HG03342 (cell line): Measurements from ENCODE around the gene CDYL2.

Source experiments
- ATAC-seq: cut with Tn5 transposase; IDR thresholded peaks from one replicate; pipeline ENCODE4 v1.9.1; 2021; ENCODE audit warnings: mild to moderate bottlenecking, moderate library complexity; ENCODE audit not compliant: unreplicated experiment

Gene CDYL2

DNA sequence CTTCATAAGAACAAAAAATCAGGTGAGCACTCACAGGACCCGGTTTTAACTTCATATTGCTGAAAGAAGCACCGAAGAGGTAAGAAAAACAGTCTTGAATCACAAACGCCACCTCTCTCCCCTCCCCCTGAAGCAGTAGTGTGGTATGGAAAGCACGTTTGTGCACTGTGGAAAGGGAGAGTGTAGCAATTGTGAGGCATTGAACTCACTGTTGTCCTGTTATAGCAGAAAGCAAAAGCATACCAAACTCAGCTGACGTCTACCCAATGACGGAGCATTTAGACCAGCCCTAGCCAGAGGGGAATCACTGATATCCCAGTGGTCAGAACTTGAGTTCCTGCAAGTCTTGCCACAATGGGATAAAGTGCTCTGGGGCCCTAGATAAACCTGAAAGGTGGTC is 164.8 kb downstream of the CDYL2 start:
- no peak for ATAC-seq

DNA sequence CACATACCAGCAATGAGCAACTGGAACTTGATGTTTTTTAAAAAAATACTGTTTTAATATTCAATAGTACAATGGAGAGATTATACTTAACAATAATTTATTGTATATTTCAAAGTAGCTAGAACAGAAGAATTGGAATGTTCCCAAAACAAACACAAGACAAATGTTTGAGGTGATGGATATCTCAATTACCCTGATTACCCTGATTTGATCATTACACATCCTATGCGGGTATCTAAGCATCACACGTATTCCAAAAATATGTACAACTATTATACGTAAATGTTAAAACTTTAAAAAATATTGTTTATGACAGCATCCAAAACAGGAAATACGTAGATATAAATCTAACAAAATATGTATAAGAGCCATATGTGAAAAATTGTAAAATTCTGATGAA is 166.8 kb downstream of the CDYL2 start:
- ATAC-seq: no peak

DNA sequence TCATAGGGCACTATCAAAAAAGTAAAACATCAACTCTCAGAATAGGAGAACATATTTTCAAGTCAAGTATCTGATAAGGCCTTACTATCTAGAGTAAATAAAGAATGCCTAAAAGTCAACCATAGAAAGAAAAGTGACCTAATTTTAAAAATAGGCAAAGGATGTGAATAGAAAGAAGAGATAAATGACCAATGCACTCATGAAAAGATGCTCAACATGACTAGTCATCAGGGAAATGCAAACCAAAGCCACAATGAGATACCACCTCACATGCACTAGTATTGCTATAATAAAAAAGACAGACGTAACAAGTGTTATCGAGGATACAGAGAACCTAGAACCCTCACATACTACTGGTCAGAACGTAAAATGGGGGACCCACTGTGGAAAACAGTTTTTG is 172.8 kb downstream of the CDYL2 start:
- no peak for ATAC-seq

DNA sequence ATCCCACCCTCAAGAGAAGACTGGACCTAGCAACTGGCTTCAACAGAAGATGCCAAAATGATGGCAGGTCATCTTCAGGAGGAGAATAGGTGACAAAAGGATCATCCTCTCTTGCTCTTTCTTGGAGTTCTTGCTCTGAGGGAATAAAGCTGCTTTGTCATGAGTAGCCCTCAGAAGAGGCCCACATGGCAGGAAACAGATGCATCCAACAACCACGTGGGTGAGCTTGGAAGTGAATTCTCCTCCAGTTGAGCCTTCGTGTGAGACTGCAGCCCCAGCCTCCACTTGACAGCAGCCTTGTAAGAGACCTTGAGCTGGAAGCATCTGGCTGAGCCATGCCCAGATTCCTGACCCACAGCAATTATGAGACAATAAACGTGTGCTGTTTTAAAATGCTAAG is 176.1 kb downstream of the CDYL2 start:
- ATAC-seq: no peak

DNA sequence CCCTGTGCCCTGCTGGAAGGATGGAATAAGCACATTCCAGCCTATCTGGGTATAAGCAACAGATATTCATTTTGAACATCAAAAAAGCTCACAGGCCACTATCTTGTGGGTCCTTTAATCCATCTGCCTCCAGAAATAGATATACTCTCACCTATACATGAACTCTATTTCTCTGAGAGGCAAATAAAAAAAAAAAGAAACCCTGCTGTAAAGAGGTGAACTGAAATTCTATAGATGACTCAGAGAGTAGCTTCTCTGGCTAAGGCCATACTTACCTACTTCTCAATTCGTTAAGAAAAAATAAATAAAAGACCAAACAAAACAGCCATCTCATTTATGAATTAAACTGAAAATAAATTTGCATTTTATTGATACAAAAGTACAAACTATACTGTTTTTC is 177.3 kb downstream of the CDYL2 start:
- ATAC-seq: peak; percentile 89

DNA sequence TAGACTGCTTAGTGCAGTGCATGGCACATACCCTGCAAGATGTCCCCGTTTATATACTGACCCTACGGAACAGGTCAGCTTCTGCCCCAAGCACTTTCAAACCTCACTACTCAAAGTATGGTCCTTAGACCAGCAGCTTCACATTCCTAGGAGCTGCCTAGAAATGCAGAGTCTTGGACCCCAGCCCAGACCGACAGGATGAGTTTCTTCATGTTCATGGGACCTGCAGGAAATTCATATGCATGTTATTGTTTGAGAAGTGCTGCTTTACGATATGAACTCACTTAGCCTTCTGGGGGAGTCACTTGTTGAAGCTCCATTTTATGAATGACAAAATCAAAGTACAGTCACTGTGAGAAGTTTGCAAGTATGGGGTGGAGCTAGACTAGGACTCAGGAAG is 181.0 kb downstream of the CDYL2 start:
- no peak for ATAC-seq

DNA sequence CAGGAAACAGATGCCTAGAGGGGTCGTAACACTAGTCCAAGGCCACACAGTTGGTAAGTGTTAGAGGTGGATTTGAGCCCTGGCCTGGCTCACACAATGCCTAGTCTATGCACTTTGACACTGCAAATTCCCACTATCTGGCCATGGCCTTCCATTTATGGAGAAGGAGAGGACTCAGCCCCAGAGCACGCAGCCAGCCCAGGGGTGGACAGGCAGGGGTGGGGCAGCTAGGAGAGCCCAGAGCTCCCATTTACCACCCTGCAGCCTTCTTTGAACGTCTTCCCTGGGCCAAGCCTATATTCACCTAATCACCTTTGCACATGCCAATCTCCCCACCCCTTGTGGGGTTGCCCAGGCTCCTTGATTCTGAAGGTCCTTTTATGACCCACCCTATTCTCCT is 182.4 kb downstream of the CDYL2 start:
- ATAC-seq: no peak

DNA sequence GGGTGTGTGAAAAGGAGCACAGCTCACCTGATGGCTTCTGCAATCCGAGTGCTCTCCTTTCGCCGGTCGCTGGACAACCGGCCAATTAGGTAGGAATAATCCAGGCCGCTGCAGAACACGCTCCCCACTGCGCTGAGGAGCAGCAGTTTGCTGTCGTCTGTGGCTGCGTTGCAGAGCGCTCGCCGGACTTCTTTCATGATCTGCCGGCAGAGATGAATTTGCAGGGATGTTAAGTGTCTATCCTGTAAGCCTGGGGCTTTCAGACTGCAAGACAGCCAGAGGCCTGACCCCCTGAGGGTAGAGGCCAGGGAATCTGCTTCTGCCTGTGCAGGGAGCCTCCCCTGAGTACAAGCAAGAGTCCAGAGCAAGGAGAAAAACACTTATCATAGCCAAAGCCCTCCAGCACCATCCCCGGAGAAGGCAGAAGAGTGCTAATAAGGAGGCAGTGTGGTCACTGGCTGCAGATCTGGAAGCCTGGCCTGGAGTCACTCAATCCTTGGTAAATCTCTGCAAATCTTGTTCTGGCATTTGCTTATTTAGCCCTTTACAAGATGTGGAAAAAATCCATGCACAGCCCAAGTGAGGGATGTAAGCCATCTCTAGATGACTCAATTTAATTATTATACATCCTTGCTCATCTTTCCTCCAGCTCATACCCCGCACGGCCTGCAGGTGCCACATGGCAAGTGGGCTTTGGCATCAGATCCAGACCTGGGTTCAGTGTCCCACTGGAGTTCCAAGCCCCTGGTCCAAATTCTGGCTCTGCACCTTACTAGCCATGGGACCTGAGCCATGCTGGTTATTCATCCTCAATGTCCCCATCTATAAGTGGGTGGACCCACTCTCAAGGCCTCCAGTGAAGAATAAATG is 183.4 kb downstream of the CDYL2 start:
- no peak for ATAC-seq

DNA sequence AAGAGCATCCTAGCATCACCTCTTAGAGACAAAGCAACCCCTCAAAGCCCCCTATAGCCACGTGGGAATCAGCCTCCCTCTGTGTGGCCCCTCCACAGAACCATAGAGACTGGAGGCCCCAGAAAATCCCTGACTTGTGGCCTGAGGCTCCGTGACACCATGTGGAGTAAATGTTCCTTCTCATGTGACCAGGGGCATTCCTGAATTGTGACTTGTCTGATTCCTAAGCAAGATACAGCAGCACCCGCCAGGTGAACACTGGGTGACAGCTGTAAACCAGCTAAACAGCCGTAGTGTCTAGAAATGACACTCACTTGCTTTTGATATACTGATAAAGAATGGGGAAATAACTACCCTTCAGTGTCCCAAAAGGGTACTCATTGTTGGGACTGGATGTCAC is 184.6 kb downstream of the CDYL2 start:
- ATAC-seq: no peak

DNA sequence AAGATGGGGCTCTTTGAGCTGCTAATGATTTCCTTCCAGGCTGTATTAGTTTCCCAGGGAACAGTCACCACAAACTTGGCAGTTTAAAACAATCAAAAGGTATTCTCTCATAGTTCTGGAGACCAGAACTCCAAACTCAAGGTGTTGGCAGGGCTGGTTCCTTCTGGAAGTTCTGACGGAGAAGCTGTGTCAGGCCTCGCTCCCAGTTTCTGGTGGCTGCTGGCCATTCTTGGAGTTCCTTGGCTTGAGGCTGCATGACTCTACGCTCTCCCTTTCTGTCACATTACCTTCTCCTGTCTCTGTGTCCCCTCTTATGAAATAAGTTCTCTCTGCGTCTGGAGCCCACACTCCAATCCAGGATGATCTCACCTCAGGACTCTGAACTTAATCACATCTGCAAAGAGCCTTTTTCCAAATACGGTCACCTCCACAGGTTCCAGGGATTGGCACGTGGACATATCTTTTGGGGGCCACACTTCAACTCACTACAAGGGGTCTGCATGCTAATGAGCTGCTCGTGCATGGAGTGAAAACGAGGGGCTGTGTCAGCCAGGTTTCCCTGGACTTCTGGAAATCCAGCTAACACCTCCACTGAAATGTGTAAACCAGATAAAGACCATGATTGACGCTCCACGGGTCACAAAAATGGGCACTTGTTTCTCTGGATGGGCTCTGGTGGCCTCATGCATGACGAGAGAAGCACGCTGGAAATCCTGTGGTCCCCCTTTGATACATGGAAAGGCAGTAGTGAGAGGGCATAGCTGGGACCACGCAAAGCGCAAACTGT is 185.3 kb downstream of the CDYL2 start:
- ATAC-seq: no peak

DNA sequence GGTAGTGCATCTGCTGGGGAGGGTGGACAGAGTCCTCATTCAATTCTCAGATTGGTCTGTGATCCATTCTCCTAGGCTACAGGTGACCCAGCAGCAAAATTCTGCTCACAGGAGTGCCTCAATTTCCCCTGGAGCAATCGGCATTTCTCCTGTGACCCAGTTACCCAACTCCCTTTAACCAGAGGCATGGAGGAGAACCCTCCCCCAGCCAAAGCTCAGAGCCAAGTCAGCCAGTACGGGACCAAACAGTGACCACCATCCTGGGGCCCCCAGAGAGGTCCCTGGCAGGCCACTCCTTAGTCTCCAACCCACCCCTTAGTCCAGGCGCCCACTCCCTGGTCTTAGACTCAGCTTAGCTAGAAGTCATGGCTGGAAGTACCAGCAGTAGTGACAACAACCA is 188.0 kb downstream of the CDYL2 start:
- ATAC-seq: no peak

DNA sequence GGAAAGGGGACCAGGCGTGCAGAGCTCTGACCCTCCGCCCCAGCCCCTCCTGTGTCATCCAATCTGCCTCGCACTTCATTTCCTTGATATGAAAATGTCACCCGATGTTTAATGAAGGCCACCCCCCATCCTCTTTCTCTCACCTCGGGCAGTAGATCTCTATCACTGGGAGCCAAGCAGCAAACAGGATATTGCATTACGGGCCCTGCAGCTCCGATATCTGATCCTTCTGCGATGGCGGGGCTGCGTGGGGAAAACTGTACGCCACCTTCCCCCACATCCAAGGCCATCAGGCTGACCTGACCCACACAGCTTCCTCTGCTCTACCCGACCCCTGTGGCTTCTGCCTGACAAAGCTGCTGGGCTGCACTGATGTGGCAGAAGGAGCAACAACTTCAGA is 188.7 kb downstream of the CDYL2 start:
- ATAC-seq: no peak

DNA sequence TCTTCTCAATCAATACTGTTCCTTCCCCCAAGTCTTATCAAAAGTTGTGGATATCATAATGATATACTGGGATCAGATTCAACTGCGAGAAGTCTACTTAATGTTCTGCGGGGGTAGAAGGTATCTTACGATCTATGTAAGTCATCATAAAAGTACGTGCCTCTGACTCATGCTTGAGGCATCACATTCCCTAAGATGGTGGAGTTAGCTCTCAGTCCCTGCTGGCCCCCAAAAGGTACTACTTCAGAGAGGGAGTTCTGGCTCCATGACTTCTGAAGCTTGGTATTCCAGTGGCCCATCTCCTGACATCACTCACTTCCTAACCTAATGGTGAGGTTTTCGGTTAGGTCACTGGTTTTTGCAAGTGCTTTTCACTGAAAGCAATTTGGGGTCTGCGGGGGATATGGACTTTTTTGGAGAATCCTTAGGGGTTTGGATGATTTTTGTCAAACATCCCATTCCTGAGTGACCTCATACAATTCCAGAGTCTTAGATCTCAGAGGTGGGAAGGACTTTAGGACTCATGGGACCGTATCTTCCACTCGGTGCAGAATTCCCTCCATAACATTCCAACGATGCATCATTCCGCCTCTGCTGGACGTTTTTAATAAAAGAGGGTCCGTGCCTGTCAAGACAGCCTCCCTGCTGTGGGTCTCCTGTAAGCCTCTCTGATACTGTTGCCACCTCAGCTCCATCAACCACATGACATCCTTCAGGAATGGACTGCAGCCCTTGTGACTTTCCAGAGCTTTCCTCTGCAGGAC is 189.3 kb downstream of the CDYL2 start:
- no peak for ATAC-seq

DNA sequence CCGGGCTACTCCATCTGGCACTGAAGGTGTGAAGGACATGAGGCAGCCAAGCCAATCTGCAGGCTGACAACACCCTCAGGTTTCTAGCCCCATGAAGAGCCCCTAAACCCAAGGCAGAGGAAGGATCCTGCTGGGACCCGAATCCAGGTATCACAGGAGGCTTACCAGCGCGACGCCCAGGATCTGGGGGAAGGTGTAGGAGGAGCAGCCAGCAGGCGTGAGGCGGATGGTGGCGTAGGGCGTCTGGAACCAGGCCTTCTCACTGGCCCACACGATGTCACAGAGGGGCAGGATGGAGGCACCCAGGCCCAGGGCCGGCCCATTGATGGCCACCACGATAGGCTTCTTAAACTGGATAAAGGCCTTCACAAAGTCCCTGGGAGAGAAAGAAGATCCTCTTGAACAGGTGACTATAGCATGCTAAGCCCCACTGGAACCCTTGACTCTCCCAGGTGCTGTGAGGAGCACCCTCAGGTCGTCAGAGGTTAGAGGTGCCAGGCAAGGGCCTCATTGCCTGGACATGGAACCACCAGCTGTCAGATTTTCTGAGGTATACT is 191.9 kb downstream of the CDYL2 start:
- no peak for ATAC-seq

DNA sequence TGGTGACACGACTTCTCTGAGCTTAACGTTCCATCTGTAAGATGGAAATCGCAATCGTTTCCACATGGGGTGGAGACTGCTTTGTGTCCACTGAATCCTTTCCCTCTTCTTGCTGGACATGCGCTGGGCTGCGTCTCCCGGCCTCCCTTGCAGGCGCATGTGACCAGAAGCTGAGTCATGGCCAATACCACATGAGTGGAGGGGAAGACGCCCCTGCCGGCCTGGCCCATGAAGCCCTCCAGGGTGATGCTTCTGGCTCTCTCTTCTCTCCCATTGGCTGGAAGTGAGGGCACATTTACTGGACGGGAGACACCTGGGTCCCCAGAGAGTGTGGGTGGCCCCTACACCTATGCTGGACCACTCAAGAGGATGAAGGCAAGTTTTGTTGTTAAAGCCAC is 192.5 kb downstream of the CDYL2 start:
- no peak for ATAC-seq

DNA sequence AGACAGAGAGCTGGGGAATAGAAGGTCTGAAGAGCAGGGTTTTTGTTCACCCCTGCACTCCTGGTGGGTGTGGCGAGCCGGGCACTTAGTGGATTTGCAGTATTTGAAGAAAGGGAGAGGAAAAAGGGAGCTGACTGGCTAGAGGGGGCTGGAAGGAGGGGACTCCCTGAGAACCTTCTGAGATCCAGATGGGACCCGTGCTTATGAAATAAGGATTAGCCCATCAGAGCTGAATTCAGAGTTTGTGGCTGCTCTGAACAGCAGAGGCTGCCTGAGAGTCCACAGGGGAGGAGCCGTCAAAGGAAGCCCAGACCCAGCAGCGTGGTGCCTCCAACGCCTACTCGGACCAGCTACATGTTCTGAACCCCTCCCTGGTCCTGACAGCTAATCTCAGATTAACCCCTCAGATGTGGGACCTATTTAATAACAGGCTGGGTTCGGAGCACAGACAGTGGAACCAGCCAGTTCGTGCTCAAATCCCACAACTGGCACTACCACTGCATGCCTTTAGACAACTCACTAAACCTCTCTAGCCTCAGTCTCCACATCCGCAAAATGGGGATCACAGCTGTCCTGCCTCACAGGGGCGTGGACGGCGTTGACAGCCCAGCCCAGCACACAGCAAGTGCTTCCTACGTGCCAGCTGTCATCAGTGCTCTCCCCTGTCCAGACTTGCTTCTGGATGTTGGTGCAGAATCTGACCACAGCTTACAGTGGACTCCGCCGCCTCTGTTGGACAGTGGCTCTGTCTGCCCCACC is 193.0 kb downstream of the CDYL2 start:
- ATAC-seq: no peak

DNA sequence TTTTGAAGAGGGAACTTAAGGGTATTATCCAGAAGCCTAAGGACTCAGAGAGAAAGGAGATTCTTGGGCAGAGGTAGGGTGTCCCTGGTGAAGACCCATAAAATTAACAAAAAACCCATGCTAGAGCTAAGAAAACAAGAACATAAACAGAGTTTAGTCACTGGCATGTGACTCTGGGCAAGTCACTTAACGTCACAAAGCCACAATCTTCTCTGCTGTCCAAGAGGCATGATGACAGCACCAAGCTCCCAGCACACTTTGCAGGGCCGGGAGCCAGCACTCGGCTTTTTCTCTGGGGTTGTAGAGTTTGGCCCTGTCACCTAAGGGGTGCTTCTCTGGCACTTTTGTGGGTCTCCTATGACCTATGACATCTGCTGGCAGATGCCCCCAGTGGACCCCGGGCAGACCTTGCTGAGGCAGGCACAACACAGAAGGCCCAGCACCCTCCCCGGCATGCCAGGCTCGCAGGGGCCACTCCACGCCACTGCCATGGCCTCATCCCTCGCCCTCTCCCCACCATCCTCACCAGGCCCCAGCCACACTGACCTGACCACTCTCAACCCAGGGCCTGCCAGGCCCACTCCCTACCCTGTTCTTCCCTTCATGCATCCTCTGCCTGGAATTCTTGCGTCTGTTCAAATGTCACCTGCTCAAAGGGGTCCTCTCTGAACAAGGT is 193.8 kb downstream of the CDYL2 start:
- no peak for ATAC-seq

DNA sequence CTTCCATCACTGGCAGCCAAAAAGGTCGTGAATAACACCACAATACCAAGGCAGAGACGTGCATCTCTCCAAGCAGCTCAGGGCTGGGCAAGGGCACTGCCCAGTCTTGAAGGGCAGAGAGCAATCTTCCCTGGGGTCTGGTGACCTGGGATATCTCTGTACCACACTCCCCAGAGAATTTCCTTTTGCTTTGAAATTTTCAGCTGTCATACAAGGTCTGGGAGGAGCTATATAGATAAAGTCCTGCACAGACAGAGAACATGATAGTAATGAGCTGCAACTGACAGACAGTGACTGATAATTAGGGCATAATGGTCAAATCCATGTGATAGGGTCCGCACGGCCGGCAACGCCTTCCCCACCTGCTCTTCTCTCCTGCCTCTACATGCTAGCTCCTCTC is 195.5 kb downstream of the CDYL2 start:
- no peak for ATAC-seq

DNA sequence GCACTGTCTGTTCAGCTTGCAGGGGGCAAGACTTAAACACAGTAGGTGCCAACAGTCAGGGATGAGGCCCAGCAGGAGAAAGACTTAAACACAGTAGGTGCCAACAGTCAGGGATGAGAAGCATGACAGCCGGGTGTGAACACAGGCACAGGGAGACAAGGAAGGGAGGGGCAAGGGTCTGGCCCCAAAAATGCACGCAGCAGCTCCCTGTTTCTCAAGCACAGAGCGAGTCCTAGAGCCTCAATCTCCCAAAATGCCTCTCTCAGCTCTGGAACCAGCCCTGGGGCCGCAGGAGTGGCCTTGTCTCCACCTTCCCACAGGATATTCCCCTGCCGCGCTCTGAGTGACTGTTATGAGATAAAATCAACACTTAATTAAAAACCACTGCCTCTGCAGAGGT is 197.2 kb downstream of the CDYL2 start:
- ATAC-seq: no peak

DNA sequence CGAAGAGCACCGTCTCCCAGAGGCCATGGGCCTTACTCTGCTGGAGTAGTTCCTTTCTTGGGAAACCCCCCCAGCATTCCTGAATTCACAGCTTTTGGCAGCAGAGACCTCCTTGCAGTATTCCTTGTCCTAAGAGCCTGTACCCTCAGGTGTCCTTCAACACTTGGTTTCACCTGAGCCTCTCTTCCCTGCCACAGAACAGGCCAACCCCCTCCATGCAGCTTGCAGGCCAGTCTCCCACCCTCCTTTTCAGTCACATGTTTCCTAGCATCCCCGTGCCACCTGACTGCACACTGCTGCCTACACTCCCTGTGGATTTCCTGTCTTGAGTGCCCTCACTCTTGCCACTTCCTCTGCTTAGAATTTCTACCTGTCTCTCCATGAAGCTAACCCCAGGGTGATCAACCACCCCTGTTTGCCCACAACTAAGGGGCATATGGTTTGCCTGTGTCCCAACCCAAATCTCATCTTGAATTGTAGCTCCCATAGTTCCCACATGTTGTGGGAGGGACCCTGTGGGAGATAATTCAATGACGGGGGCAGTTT is 198.1 kb downstream of the CDYL2 start:
- no peak for ATAC-seq
